HG02943 (cell line): ENCODE results near the gene CPNE2.
"Not testable (repeated sequence)": the region's sequence is repeated elsewhere in the genome, so short reads cannot be mapped to it uniquely, and the experiment has no call there.

Experiments used
- ATAC-seq: cut with Tn5 transposase; IDR thresholded peaks from one replicate; pipeline ENCODE4 v1.9.1; 2021; ENCODE audit warnings: mild to moderate bottlenecking, low read depth, moderate library complexity; ENCODE audit not compliant: unreplicated experiment

CPNE2 gene

DNA sequence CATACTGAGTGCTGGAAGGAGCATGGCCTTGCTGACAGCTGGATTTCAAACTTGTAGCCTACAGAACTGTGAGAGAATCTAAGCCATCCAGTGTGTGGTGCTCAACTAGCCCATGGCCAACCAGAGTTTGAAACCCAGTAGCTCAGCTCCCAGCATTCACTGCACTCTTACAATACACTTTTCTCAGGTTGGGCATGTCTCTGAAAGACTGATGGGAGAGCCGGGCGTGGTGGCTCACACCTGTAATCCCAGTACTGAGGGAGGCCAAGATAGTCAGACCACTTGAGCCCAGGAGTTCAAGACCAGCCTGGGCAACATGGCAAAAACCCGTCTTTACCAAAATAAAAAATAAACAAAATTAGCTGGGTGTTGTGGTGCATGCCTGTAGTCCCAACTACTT, 3.8 kb downstream of the CPNE2 start:
- ATAC-seq, result no peak

DNA sequence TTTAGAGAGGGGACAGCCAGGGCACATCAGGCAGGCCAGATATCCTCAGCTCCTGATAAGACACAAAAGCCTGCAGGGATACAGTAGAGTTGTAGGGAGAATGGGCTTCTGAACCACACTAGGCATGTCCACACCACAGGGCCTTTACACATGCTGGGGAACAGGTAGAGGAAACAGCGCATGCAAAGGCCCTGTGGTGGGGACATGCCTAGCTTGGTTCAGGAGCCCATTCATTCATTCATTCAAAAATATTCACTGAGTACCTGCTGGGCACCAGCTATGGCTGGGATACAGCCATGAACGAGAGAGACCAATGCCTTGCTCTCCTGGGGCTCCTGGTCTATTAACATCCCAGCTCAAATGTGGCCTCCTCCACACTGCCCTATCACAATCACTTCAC, 4.4 kb downstream of the CPNE2 start:
- ATAC-seq, result no peak

DNA sequence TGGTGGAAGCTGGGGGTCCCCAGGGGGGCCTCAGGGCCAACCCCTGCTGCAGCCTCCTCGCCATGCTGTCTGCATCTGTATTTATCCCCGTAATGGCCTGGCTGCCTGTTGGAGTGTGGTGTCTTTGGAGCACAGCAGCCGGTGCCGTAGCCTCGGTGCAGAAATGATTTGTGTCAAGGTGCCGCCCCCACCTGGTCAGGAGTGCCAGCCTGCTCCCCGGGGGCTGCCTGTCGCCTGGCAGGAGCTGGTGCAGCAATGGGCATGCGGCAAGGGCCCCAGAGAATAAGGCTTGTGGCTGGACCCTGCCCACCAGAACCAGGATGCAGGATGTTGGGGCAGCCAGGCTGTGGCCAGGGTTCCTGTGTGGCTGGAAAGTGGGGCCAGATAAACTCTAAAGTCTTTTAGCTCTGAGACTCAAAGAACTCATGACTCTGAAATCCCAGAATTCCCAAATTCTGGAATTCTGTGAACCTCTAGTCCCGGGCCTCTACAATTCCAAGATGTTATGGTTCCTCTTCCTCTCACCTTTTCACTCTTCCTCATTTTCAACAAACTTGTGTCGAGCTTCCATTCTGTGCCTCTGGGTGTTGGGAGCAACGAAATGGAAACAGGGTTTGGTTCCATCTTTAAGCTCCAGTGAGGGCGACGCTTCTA, 5.9 kb downstream of the CPNE2 start:
- no peak for ATAC-seq

DNA sequence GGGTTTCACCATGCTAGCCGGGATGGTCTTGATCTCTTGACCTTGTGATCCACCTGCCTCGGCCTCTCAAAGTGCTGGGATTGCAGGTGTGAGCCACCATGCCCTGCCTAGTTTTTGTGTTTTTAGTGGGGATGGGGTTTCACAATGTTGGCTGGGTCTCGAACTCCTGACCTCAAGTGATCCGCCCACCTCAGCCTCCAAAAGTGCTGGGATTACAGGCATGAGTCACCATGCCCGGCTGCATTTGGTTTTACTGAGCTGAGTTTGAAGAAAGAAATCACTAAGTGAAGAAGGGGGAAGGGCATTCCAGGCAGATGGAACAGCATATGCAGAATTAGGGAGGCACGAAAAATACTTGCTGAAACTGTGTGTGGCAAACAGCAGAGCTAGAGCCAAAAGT, 7.6 kb downstream of the CPNE2 start:
- ATAC-seq, result not testable (repeated sequence)

DNA sequence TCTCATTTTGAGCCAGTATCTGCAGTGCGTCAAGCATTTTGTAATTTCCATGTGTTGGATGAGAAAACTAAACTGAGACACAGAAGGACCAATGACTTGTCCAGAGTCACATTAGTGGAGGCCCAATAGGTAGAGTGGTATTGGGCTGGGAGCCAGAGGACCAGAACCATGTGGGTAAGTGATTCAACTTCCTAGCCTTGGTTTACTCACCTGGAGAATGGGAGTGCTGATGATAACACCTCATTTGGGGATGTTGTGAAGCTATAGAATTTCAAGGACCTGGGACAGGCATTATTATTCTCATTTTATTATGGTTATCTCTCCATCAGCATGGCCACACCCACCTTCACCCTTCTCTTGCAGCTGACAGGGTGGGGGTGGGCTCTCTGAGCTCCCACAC, 8.1 kb downstream of the CPNE2 start:
- no peak for ATAC-seq

DNA sequence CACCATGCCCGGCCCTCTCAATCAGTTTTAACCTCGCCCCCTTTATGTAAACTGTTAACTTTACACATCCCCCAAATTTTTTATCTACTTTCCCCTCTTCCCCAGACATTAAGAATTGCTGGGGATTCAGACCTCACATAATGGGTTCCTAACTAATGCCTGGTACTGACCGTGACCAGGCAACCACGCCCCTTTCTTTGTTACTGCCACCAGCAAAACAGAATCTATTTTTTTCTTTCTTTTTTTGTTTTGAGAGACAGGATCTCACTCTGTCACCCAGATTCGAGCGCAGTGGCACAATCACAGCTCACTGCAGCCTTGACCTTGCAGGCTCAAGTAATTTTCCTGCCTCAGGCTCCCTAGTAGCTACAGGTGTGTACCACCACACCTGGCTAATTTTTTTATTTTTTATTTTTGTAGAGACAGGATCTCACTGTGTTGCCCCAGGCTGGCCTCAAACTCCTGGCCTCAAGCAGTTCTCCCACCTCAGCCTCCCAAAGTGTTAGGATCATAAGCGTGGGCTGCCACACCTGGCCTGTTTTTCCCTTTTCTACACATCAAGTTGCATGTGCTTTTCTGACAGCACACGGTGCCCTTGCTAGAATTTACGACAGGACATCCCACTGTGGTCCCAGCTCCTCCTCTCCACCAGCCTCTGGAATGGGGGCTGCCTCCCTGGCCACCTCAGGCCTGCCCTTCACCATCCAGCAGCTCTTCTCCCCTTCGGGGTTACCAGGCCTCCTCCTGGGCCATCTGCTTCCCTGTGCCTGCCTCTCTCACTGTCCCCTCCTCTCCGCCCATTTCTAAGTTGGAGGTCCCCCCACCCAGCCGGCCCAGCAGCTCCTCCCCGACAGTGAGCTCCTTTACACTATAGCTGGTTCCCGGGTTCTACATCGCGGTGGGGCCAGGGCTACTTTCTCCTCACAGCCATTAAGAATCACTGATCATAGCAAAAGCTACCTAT, 10.8 kb downstream of the CPNE2 start:
- no peak for ATAC-seq

DNA sequence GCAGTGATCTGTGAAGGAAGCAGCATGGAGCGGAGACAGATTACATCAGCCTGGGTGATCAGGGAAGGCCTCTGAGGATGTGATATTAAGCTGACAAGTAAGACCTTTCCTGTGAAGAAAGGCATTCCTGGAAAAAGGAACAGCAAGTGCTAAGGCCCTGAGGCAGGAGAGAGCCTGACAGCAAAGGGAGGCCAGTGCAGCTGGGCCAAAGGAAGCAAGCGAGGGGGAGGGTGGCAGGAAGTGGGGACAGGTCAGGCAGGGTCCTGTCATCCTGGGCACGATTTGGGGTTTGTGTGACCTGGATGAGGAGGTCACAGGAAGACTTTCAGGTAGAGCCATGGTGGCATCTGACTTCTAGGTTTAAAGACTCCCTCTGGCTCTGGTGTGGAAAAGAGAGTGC, 12.3 kb downstream of the CPNE2 start:
- no peak for ATAC-seq

DNA sequence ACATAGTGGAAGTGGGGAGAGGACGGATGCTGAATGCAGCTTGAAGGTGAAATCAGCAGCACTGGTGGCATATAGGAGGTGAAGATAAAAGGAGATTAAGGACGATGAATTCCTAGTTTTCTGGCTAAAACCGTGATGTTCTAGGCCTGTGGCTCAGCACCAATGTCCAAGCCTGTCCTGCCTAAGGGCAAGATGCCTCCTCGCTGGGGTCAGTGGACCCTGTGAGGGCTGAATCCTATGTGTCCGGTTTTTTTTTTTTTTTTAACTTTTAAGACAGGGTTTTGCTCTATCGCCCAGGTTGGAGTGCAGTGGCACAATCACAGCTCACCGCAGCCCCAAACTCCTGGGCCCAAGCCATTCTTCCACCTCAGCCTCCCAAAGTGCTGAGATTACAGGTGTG, 12.8 kb downstream of the CPNE2 start:
- ATAC-seq, result no peak

DNA sequence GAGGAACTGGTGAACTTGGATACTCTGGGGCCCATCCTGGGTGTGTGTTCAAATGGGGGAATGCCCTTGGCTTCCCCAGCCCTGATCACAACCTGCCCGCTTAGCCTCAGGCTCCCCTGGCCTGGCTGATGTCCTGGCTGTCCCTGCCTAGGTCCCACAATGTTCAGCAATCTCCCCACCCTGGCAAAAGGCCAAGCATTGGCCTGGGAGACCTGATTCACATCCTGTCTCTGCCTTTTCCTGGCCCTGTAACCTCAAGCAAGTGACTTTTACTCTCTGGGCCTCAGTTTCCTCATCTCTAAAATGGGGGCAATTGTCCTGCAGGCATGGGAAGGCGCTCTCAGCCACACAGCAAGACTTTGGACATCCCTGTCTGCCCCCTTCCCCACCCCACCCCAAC, 14.4 kb downstream of the CPNE2 start:
- ATAC-seq, result no peak

DNA sequence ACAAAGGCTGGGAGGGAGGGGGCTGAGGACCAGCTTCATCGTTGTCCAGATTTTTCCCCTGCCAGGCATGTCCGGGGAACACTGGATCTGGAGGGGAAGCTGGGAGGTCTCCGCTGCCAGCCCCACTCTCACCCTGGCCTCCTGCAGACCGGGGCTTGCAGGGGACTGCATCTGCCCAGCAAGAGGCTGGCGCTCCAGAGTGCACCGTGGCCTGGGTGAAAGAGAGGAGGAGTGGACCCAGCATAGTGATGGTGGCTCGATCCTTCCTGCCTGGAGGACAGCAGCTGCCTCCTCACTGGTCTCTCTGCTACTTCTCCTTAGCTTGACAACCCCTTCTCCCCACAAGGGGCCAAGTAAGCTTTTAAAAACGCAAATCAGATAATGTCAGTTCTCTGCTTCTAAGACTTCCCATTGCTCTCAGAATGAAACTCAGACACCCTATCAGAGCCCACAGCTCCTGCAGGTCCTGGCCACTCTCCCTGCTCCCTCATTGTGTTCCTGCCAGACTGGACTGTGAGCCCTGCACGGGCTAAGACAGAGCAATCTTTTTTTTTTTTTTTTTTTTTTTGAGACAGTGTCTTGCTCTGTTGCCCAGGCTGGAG, 15.0 kb downstream of the CPNE2 start:
- ATAC-seq, result no peak

DNA sequence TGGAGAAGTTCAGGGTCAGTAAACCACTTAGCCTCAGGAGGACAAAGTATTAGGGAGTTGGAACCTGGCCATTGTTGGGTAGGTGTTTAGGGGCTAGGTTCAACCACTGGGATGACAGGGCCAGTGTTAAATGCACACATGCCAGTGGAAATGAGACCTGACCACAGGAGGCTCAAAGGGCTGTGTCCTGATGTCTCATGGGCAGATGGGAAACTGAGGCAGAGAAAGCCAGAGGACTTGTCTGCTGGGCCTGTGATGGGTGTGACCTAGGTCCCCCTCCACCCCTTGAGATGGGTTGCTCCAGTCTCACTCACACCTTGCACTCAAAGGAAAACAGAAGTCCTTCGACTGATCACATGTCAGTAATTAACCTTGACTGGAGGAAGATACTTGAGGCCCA, 16.0 kb downstream of the CPNE2 start:
- ATAC-seq, result no peak

DNA sequence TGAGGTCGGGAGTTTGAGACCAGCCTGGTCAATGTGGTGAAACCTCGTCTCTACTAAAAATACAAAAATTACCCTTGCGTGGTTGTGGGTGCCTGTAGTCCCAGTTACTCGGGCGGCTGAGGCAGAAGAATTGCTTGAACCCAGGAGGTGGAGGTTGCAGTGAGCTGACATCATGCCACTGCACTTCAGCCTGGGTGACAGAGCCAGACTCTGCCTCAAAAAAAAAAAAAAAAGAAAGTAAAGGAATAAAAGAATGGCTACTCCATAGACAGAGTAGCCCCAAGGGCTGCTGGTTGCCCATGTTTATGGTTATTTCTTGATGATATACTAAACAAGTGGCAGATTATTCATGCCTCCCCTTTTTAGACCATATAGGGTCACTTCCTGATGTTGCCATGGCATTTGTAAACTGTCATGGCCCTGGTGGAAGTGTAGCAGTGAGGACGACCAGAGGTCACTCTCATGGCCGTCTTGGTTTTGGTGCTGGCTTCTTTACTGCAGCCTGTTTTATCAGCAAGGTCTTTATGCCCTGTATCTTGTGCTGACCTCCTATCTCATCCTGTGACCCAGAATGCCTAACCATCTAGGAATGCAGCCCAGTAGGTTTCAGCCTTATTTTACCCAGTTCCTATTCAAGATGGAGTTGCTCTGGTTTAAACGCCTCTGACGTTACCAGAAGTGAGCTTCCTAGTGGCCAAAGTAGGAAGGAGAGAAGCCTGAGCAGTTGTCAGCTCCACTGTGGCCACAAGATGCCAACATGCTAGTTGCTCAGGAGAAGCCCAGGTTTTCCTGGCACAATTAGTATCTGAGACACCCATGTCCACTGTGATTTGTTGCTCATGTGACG, 17.1 kb downstream of the CPNE2 start:
- not testable (repeated sequence) for ATAC-seq

DNA sequence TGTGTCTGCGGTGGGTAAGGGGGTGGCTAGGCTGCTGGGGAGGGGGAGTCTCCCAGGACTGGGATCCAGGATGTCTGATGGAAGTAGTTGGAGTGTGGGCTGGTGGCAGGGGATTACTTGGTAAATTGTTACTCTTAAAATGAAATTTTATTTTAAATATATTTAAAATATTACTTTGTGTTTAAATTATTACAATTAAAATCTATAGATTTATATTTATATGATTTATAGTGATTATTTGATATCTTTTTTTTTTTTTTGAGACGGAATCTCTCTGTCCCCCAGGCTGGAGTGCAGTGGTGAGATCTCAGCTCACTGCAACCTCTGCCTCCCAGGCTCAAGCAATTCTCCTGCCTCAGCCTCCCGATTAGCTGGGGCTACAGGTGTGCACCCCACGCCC, 18.6 kb downstream of the CPNE2 start:
- ATAC-seq, result no peak

DNA sequence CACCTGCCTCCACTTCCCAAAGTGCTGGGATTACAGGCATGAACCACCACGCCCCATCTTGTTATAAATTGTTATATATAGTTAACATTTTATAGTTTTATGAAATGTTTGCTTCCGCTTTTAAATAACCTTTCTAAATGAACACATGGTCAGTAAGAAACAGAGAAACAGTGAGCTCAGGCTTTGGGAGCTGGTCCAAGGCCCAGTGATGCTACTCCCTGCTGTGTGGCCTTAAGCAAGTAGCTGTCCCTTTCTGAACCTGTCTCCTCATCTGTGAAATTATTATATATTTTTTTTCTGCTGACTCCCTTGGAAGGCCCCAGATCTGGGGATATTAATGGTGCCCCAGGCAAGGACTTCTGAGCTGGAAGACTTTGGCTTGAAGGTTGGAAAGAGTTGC, 19.0 kb downstream of the CPNE2 start:
- ATAC-seq, result no peak

DNA sequence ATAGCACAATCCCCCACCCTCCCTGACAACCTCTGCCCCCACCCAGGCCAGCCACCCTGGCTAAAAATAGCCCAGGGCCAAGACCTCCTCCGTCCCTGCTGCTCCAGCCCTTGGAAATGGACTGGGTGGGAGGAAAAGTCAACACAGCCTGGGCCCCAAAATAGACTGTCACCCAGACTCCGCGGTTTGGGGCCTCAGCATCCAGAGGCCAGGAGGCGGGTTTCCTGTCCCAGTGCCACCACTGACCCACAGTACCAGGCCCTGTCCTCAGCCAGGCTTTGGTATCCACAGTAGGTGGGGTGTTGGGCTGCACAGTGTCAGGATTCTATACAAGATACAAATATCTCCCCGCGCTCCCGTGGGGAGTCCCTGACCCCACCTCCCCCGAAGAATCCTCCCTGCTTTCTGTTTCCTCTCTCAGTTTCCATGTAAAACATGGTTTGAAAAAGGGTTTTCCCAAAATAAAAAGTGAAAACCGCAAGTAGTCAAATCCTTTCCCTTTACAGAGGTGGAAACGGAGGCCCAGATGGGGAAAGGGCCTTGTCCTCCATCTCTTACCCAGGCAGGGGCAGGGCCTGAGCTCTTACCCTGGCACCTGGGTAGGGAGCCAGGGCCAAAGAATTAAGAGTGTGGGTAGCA, 20.1 kb downstream of the CPNE2 start:
- no peak for ATAC-seq

DNA sequence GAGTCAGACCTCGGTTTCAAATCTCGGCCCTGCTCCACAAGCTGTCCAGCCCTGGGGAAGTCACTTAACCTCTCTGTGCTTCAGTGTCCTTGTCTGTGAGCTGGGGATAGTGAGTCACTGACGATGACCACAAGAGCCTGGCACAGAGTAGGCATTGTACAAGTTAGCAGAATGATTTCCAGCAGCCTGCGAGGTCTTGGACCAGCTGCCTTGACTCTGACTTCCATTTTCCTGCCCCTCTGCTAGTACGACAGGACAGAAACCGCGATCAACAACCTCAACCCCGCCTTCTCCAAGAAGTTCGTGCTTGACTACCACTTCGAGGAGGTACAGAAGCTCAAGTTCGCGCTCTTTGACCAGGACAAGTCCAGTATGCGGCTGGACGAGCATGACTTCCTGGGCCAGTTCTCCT, 20.7 kb downstream of the CPNE2 start:
- ATAC-seq, result no peak

DNA sequence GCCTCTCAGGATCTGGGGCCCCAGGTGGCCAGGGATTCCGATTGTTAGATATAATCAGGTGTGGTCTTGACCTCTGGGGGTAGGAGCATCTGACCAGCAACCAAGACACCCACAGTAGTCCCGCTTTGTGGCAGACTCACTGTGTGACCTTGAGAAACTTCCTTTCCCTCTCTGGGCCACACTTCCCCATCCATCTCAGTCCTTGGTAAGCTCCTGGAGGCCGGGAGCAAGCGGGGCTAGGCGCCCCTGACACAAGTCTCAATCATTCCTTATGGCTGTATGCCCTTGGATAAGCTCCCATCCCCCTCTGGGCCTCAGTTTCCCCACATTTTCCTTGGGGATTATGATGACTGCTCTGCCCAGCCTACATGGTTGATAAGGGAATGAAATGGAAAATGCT, 21.3 kb downstream of the CPNE2 start:
- no peak for ATAC-seq

DNA sequence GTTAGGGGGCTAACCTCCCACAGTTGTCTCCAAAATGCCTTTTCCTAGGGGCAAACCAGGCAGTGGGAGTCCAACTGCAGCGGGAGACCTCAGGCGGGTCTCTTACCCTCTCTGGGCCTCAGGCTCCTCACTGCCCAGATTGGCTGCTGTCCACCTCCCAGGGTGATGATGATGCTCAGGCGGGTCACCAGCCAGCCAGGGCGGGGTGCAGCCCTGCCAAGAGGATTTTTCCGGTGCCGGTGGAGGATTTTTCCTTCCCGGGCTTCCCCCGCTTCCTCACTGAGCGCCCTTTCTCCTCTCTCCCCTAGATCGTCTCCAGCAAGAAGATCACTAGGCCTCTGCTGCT, 22.8 kb downstream of the CPNE2 start:
- ATAC-seq, result no peak

DNA sequence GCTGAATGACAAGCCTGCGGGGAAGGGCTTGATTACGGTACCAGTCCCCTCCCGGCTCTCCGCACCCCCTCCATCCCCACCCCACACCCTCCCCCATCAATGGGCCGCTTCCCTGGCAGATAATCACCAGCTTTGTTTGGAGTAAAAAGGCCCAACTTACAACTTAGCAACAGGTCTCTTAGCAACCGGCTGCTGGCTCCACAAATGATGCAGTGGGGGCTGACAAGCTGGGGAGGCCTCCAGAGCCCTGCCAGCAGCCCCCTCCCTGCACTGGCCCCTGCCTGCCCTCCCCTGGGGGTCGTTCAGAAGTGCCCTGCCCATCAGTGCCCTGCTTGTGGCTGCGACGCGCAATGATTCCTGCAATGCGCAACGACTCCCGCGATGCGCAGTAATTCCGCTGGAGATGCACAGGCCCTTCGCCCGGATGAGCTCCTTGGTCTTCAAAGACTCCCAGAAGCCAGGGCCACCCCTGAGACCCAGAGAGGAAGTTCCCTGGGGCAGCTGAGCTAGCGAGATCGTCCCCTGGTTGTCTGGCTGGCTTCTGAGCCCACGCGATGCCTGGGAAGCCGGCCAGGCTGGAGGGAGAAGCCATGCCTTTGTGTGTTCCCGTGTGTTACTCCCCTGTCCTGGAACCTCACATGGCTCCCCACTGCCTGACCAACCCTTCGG, 23.3 kb downstream of the CPNE2 start:
- no peak for ATAC-seq
